RCC 7860 (cell line): Measurements from ENCODE around the gene ITGB5.

ENCODE experiments used
- DNase-seq: peaks from one replicate; pipeline ENCODE4 v3.0.0-alpha.2; 2015; ENCODE audit warnings: low spot score
- FAIRE-seq: peaks from 2 replicates; lab custom pipeline; 2012; peaks lifted over from hg19 to GRCh38; lab: Jason Lieb, UNC

Gene ITGB5

GRCh38 chr3:124895756-124896155, 8.6 kb upstream of the ITGB5 start:
- no peak for FAIRE-seq

GRCh38 chr3:124893526-124893925, 6.4 kb upstream of the ITGB5 start:
- no peak for FAIRE-seq
- no peak for DNase-seq

More at GRCh38 chr3:124895756-124896155, 8.6 kb upstream of the ITGB5 start:
- DNase-seq = no peak

- DNase-seq = no peak
- FAIRE-seq = no peak
Measured at GRCh38 chr3:124890573-124891190, 3.5 kb upstream of the ITGB5 start.

- no peak for DNase-seq
- no peak for FAIRE-seq
Measured at GRCh38 chr3:124888482-124889441, 1.6 kb upstream of the ITGB5 start.

GRCh38 chr3:124887932-124888298, 750 bp upstream of the ITGB5 start:
- no peak for FAIRE-seq
- DNase-seq = no peak

GRCh38 chr3:124886168-124887056, 753 bp downstream of the ITGB5 start:
- peak; percentile 39 for DNase-seq
- no peak for FAIRE-seq

- DNase-seq = no peak
- FAIRE-seq = no peak
Measured at GRCh38 chr3:124885466-124886167, 1.5 kb downstream of the ITGB5 start.

GRCh38 chr3:124884474-124885101, 2.6 kb downstream of the ITGB5 start:
- FAIRE-seq = peak; percentile 71
- peak; percentile 59 for DNase-seq

- FAIRE-seq = no peak
Measured at GRCh38 chr3:124883766-124884473, 3.2 kb downstream of the ITGB5 start.

GRCh38 chr3:124882816-124883747, 4.1 kb downstream of the ITGB5 start:
- DNase-seq (no peak), FAIRE-seq (no peak)

More at GRCh38 chr3:124883766-124884473, 3.2 kb downstream of the ITGB5 start:
- DNase-seq = peak; percentile 64

- no peak for FAIRE-seq
- no peak for DNase-seq
Measured at GRCh38 chr3:124881976-124882697, 5.0 kb downstream of the ITGB5 start.

GRCh38 chr3:124879337-124879680, 7.9 kb downstream of the ITGB5 start:
- DNase-seq = no peak
- FAIRE-seq = no peak

GRCh38 chr3:124878561-124879336, 8.4 kb downstream of the ITGB5 start:
- FAIRE-seq (peak; percentile 94), DNase-seq (peak; percentile 96)

- DNase-seq (peak; percentile 44), FAIRE-seq (peak; percentile 57)
Measured at GRCh38 chr3:124877674-124878073, 9.5 kb downstream of the ITGB5 start.

GRCh38 chr3:124876401-124876878, 10.7 kb downstream of the ITGB5 start:
- FAIRE-seq (no peak), DNase-seq (no peak)

GRCh38 chr3:124873226-124873625, 13.9 kb downstream of the ITGB5 start:
- no peak for DNase-seq

GRCh38 chr3:124867511-124867910, 19.7 kb downstream of the ITGB5 start:
- FAIRE-seq (no peak), DNase-seq (no peak)

More at GRCh38 chr3:124873226-124873625, 13.9 kb downstream of the ITGB5 start:
- FAIRE-seq = no peak
